ENCODE results near the gene SLC7A11.

The SLC7A11 gene

GRCh38 chr4:138242076-138242833, at the start of gene SLC7A11:
SLC7A11 (minus strand) TSS chr4:138242349; CDS start chr4:138242069, 280 bp downstream.
- no peaks in the 10 kb centered on the region for H3K9me2 ChIP-seq (ENCODE audit: low read depth, low read length)
- peaks cover 16% of the 10 kb centered on the region; the same call in 1 of the 2 replicates for H3K79me2 ChIP-seq (ENCODE audit: insufficient read depth, low read length)
- no peaks in the 10 kb centered on the region for H3K27me3 ChIP-seq (ENCODE audit: insufficient read depth, low read length)
- H3K4me2 ChIP-seq (ENCODE audit: low read length), result peak within 1 kb of the TSS; percentile 85
- no peaks in the 10 kb centered on the region; the same call in 1 of the 2 replicates for H3K36me3 ChIP-seq (ENCODE audit: insufficient read depth, low read length)
- no peaks in the 10 kb centered on the region for H3F3A ChIP-seq (ENCODE audit: insufficient read depth, low read length)
- peak within 1 kb of the TSS; percentile 86 for H3K27ac ChIP-seq (ENCODE audit: low read depth, low read length, poor library complexity, severe bottlenecking)
- no peaks in the 10 kb centered on the region for H3K9me3 ChIP-seq (ENCODE audit: low read length)
- no peaks in the 10 kb centered on the region for H4K20me1 ChIP-seq (ENCODE audit: insufficient read depth, low read length)
- H3K4me3 ChIP-seq (ENCODE audit: low read depth, low read length, poor library complexity, severe bottlenecking), result peak within 1 kb of the TSS; percentile 70
- peaks cover 56% of the 10 kb centered on the region for H3K4me1 ChIP-seq (ENCODE audit: insufficient read depth, low read length, severe bottlenecking)
- H3K9ac ChIP-seq (ENCODE audit: low read length), result peak within 1 kb of the TSS; percentile 73
- TF ChIP-seq, protein P1, sequence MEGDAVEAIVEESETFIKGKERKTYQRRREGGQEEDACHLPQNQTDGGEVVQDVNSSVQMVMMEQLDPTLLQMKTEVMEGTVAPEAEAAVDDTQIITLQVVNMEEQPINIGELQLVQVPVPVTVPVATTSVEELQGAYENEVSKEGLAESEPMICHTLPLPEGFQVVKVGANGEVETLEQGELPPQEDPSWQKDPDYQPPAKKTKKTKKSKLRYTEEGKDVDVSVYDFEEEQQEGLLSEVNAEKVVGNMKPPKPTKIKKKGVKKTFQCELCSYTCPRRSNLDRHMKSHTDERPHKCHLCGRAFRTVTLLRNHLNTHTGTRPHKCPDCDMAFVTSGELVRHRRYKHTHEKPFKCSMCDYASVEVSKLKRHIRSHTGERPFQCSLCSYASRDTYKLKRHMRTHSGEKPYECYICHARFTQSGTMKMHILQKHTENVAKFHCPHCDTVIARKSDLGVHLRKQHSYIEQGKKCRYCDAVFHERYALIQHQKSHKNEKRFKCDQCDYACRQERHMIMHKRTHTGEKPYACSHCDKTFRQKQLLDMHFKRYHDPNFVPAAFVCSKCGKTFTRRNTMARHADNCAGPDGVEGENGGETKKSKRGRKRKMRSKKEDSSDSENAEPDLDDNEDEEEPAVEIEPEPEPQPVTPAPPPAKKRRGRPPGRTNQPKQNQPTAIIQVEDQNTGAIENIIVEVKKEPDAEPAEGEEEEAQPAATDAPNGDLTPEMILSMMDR (IDR thresholded peaks at IDR 0.05; ENCODE audit: low read length), result no peak
- TF ChIP-seq EZH2 (IDR thresholded peaks at IDR 0.05; ENCODE audit: borderline replicate concordance, low read length), result no peak
- H2AFZ ChIP-seq (ENCODE audit: low read length), result peak within 1 kb of the TSS; percentile 80; the same call in 1 of the 2 replicates

GRCh38 chr4:138291431-138291830, 49.3 kb upstream of the SLC7A11 start:
- TF ChIP-seq, protein P1 (IDR thresholded peaks at IDR 0.05; ENCODE audit: low read length), result no peak
- no peak for TF ChIP-seq EZH2 (IDR thresholded peaks at IDR 0.05; ENCODE audit: borderline replicate concordance, low read length)
- no peak overlapping the region for H3K27ac ChIP-seq (ENCODE audit: low read depth, low read length, poor library complexity, severe bottlenecking)
- H4K20me1 ChIP-seq (ENCODE audit: insufficient read depth, low read length), result no peaks in the 10 kb centered on the region
- no peaks in the 10 kb centered on the region for H3F3A ChIP-seq (ENCODE audit: insufficient read depth, low read length)
- peak overlapping the region; percentile 47; the same call in 1 of the 2 replicates for H2AFZ ChIP-seq (ENCODE audit: low read length)
- H3K4me3 ChIP-seq (ENCODE audit: low read depth, low read length, poor library complexity, severe bottlenecking), result no peak overlapping the region
- no peaks in the 10 kb centered on the region for H3K4me1 ChIP-seq (ENCODE audit: insufficient read depth, low read length, severe bottlenecking)
- H3K36me3 ChIP-seq (ENCODE audit: insufficient read depth, low read length), result no peaks in the 10 kb centered on the region
- H3K27me3 ChIP-seq (ENCODE audit: insufficient read depth, low read length), result no peaks in the 10 kb centered on the region
- H3K9ac ChIP-seq (ENCODE audit: low read length), result no peak overlapping the region
- H3K9me3 ChIP-seq (ENCODE audit: low read length), result no peaks in the 10 kb centered on the region
- H3K79me2 ChIP-seq (ENCODE audit: insufficient read depth, low read length), result no peaks in the 10 kb centered on the region
- H3K4me2 ChIP-seq (ENCODE audit: low read length), result no peak overlapping the region
- no peaks in the 10 kb centered on the region for H3K9me2 ChIP-seq (ENCODE audit: low read depth, low read length)

GRCh38 chr4:138290805-138291204, 48.7 kb upstream of the SLC7A11 start:
- Histone ChIP-seq H3K27ac (ENCODE audit: low read depth, low read length, poor library complexity, severe bottlenecking) (no peak overlapping the region), H3K79me2 (ENCODE audit: insufficient read depth, low read length) (no peaks in the 10 kb centered on the region), H3K9me2 (ENCODE audit: low read depth, low read length) (no peaks in the 10 kb centered on the region), H3K36me3 (ENCODE audit: insufficient read depth, low read length) (no peaks in the 10 kb centered on the region), H4K20me1 (ENCODE audit: insufficient read depth, low read length) (no peaks in the 10 kb centered on the region), H2AFZ (ENCODE audit: low read length) (no peak overlapping the region), H3K9ac (ENCODE audit: low read length) (no peak overlapping the region), H3K4me1 (ENCODE audit: insufficient read depth, low read length, severe bottlenecking) (no peaks in the 10 kb centered on the region), H3K9me3 (ENCODE audit: low read length) (no peaks in the 10 kb centered on the region), H3K27me3 (ENCODE audit: insufficient read depth, low read length) (no peaks in the 10 kb centered on the region), H3K4me2 (ENCODE audit: low read length) (no peak overlapping the region), H3K4me3 (ENCODE audit: low read depth, low read length, poor library complexity, severe bottlenecking) (no peak overlapping the region), H3F3A (ENCODE audit: insufficient read depth, low read length) (no peaks in the 10 kb centered on the region)
- TF ChIP-seq, protein P1 (IDR thresholded peaks at IDR 0.05; ENCODE audit: low read length), result no peak
- no peak for TF ChIP-seq EZH2 (IDR thresholded peaks at IDR 0.05; ENCODE audit: borderline replicate concordance, low read length)
